Upper lobe of right lung (tissue), 1 donor: ENCODE results near the gene SCARB1. TPM values are rescaled to one million over a fixed set of nuclear protein-coding genes. Genes with fewer than 3 reads are reported as not detected.

Source experiments
- ATAC-seq: fragments of 200-7000 bp; cut with Tn5 transposase; one replicate; pipeline ENCODE4 v1.9.1; 2020; ENCODE audit warnings: mild to moderate bottlenecking, moderate library complexity
- DNase-seq: peaks from one replicate; pipeline ENCODE4 v3.0.0-alpha.2; 2020
- H3K27ac ChIP-seq: fragments of 200-600 bp; one replicate; pipeline ENCODE4 v1.8.0; 2022
- H3K27me3 ChIP-seq: fragments of 200-600 bp; one replicate; pipeline ENCODE4 v1.8.0; 2022; ENCODE audit warnings: mild to moderate bottlenecking
- H3K36me3 ChIP-seq: fragments of 200-600 bp; one replicate; pipeline ENCODE4 v1.8.0; 2022
- H3K4me1 ChIP-seq: fragments of 200-600 bp; one replicate; pipeline ENCODE4 v1.8.0; 2022
- H3K4me3 ChIP-seq: fragments of 200-600 bp; one replicate; pipeline ENCODE4 v1.8.0; 2022; ENCODE audit warnings: mild to moderate bottlenecking
- H3K9me3 ChIP-seq: fragments of 200-600 bp; one replicate; pipeline ENCODE4 v1.8.0; 2022
- intact Hi-C: fragments of 100-400 bp; cut with DNase I; formaldehyde crosslinking; loops from one replicate; pipeline ENCODE4 v1.11.0; 2022
- total RNA-seq: library from RNA; stranded (reverse); fragmentation: NEBNext Ultra II Directional; extraction: Animal tissue kit (Norgen Biotek cat#: 25700); gene quantifications from one replicate; pipeline ENCODE4 v1.2.1, GENCODE V29; 2021
- TF ChIP-seq, protein P1 (sequence below): fragments of 200-600 bp; IDR thresholded peaks from one replicate; pipeline ENCODE4 v1.8.0; 2022; ENCODE audit warnings: antibody characterized with exemption
- donor health status: DM: no; HTN: yes; CAD: no; lungs with severe emphysema.

SCARB1 gene
- total RNA-seq, 1 donor from 2014 or later = 35.3 TPM

DNA sequence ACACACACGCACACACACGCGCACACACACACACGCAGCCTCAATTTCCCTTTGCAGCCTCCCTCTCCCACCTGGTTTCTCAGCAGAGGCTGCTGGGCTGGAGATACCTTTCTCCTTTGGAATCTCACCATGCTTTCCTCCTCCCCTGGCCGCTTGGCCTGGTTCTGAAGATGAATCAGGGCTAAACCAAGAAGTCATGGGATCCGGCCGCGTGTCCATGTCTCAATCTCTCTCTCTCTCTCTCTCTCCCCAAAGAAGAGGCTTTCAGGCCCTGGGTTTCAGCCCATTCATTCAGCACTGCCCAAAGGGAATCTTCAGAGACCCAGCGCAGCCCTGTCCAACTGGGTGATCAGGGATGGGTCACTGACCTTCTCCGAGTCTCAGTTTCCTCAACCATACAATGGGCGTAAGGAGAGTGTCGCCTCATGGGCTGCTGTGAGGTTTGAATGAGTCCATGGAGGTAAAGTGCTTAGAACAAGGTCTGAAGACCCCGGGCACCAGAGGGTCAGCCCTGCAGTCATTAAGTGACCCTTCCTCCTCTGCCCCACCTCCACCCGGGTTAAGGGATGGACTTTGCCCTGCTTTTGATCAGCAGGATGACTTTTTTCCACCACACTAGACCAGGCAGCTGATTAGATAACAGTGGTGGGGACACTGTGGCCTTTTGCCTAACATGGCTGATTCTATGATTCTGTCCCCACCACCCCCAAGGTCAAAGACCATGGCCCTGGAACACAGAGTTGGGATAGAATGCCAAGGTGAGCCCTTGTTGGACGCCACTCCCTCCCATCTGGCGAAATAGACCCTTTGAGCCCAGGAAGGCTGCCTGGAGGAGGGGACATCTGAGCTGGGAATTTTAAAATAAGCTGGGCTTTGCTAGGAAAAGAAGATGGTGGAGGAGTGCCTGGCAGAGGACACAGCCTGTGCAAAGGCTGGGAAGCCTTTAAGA is 42.1 kb downstream of the SCARB1 start:
- Histone ChIP-seq H3K9me3 (no peaks in the 10 kb centered on the region), H3K4me3 (no peak overlapping the region), H3K27me3 (no peaks in the 10 kb centered on the region), H3K27ac (no peak overlapping the region), H3K36me3 (no peaks in the 10 kb centered on the region), H3K4me1 (no peaks in the 10 kb centered on the region)
- DNase-seq = no peak
- TF ChIP-seq, protein P1, sequence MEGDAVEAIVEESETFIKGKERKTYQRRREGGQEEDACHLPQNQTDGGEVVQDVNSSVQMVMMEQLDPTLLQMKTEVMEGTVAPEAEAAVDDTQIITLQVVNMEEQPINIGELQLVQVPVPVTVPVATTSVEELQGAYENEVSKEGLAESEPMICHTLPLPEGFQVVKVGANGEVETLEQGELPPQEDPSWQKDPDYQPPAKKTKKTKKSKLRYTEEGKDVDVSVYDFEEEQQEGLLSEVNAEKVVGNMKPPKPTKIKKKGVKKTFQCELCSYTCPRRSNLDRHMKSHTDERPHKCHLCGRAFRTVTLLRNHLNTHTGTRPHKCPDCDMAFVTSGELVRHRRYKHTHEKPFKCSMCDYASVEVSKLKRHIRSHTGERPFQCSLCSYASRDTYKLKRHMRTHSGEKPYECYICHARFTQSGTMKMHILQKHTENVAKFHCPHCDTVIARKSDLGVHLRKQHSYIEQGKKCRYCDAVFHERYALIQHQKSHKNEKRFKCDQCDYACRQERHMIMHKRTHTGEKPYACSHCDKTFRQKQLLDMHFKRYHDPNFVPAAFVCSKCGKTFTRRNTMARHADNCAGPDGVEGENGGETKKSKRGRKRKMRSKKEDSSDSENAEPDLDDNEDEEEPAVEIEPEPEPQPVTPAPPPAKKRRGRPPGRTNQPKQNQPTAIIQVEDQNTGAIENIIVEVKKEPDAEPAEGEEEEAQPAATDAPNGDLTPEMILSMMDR = no peak
- ATAC-seq = no peak
- intact Hi-C loops = no loop called here

DNA sequence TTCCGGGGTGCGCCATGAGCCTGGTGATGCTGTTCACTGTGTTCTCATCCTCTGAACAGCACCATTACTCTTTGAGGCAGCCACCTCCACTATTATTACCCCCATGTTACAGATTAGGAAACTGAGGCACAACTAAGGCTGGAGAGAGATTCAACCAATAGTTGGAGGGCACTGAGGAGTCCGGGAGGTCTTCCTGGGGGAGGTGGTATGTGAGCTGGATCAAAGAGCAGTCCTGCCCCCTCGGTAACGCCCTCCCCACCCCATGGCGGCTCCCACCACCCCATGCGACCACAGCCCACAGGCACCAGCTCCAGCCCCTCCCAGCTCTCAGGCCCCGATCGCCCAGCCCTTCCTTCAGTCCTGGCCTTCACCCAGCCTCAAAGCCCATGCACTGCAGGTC is 43.5 kb downstream of the SCARB1 start:
- TF ChIP-seq, protein P1 = no peak
- no peaks in the 10 kb centered on the region for H3K27me3 ChIP-seq
- no peak overlapping the region for H3K4me3 ChIP-seq
- DNase-seq = no peak
- intact Hi-C loops = no loop called here
- no peak for ATAC-seq
- H3K27ac ChIP-seq = no peak overlapping the region
- no peaks in the 10 kb centered on the region for H3K4me1 ChIP-seq
- H3K9me3 ChIP-seq = no peaks in the 10 kb centered on the region
- no peaks in the 10 kb centered on the region for H3K36me3 ChIP-seq

DNA sequence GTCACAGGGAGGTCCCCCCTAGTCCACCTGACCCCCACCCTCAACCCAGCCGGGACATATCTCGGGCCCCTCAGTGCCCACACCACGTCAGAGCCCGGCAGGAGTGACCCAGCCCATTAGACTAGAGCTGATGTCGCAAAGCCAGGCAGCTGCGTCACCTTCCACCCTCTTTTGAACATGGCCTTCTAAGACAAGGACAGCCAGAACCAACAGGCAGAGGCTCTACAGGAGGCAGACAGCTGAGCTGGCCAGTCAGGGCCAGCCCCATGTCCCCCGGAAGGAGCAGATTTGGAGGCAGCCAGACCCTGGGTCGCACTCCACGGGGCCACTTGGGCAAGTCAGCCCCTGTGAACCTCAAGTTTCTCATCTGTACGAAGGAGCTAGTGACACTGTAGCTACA is 44.1 kb downstream of the SCARB1 start:
- H3K4me1 ChIP-seq = no peaks in the 10 kb centered on the region
- no peaks in the 10 kb centered on the region for H3K9me3 ChIP-seq
- TF ChIP-seq, protein P1 = no peak
- H3K27me3 ChIP-seq = no peaks in the 10 kb centered on the region
- no peaks in the 10 kb centered on the region for H3K36me3 ChIP-seq
- intact Hi-C loops = no loop called here
- ATAC-seq (no peak), DNase-seq (no peak)
- H3K4me3 ChIP-seq = no peak overlapping the region
- H3K27ac ChIP-seq = no peak overlapping the region

DNA sequence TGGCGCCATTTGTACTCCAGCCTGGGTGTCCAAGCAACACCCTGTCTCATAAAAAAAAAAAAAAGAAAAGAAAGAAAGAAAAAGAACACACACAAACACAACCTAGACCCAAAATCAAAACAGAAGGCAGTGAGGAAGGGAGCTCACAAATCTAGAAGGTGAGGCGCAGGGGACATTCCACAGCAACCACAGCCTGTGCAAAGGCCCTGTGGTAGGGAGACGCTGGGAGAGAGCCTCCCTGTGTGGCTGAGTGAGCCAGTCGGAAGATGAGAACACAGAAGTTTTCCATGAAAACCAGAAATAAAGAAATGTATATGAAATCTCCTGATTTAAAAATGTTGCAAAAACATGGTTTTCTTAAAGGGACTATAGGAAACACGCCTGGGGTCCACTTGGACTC is 44.6 kb downstream of the SCARB1 start:
- Histone ChIP-seq H3K27me3 (no peaks in the 10 kb centered on the region), H3K4me1 (no peaks in the 10 kb centered on the region), H3K36me3 (peaks cover 2% of the 10 kb centered on the region), H3K9me3 (no peaks in the 10 kb centered on the region), H3K4me3 (no peak overlapping the region), H3K27ac (no peak overlapping the region)
- no peak for DNase-seq
- ATAC-seq = no peak
- intact Hi-C loops = no loop called here
- TF ChIP-seq, protein P1 = no peak

DNA sequence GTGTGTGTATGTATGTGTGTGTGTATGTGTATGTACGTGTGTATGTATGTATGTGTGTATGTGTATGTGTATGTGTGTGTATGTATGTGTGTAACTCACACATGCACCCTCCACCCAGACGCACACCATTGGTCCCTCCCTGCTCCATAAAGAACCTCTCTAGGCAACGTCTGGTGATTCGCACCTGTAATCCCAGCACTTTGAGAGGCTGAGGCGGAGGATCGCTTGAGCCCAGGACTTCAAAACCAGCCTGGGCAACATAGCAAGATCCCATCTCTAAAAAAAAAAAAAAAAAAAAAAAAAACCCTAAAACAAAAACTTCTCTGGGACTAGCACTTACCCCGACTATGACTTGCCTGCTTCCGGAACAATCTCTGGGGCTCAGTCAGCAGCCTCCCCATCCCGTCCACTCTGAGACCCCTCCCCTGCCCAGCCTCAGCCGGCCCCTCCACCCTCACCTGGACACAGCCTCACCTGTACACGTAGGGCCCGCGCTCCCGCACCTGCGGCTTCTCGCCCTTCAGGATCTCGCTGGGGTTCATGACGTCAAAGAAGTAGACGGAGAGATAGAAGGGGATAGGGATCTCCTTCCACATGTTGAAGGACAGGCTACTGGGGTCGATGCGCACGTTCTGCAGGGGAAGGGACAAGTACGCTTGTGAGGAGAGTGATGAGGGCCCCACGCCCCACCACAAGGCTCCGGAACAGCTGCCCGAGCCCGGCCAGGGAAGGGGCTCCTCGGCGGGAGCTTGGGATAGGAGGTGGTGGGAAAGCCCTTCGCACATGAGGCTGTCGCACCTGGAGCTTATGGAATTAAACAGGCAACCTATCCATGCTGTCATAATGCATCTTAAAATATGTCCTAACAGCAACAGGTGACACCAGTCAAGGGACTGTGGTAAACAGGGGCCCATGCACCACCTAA is 46.3 kb downstream of the SCARB1 start:
- Histone ChIP-seq H3K4me3 (no peak overlapping the region), H3K36me3 (peaks cover 7% of the 10 kb centered on the region), H3K27ac (no peak overlapping the region), H3K9me3 (no peaks in the 10 kb centered on the region), H3K4me1 (no peaks in the 10 kb centered on the region), H3K27me3 (no peaks in the 10 kb centered on the region)
- DNase-seq (no peak), ATAC-seq (no peak)
- intact Hi-C loops = no loop called here
- TF ChIP-seq, protein P1 = no peak
